ENCODE data around the gene PRX.
"Not testable (repeated sequence)": the region's sequence is repeated elsewhere in the genome, so short reads cannot be mapped to it uniquely, and the experiment has no call there.

Gene PRX

GRCh38 chr19:40416918-40417642, 3.9 kb upstream of the PRX start:
- peak; percentile 63 for DNase-seq (ENCODE audit: low read depth)

DNA sequence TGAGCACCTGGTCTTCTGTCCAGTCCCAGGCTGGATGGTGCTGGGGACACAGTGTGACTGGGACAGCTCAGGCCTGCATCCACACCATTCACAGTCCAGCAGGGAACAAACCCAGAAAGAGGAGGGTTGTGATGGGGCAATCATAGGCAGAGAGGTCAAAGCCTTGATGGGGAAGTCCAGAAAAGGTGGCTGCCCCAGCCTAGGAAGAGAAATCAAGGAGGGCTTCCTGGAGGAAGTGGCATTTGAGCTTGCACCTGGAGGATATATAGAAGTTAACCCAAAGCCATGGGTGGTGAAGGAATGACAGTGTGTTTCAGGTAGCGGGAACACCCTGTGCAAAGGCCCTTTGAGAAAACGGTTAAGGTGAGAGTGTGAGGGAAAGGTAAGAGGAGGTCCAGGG, 2.6 kb upstream of the PRX start:
- DNase-seq (ENCODE audit: low read depth) = no peak

DNA sequence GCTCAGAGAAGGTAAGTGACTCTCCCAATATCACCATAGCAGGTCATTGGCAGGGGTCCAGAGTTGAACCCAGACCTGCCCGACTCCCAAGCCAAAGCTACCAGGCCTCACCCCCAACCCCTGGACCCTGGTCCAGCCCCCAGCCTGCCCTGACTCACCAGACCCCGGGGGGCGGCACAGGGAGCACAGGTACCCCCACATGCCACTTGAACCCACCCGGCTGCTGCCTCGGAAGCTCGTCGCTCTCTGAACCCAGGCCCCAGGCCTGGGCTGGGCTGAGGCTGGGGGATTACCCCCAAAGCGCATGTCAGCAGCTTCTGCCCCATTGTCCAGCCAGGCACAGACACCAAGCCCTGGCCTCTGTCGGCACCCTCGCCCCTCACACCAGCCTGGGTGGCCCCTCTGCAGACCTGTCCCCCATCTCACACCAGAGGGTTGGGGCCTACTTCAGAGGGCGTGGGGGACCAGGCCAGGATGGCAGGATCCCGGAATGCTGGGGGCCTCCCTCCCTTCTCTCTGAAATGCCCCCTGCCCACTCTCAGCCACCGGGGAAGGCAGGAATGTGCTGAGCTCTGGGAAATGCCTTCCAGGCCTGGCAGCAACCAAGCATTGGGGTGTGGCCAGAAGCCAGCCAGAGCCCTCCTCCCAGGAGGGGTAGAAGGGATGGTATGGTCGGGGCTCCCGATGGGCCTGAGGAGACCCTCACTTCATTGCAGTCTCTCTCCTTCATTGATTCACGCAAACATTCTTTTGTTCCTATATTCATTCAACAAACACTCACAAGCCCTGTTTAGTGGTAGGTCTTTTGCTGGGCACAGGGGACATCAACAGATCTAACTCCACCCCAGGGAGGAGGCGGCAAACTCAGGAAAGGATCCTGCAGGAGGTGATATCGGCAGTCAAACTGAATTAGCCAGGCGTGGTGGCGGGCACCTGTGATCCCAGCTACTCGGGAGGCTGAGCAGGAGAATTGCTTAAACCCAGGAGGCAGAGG, 1.7 kb upstream of the PRX start:
- DNase-seq (ENCODE audit: low read depth) = no peak

GRCh38 chr19:40412866-40413265, 312 bp downstream of the PRX start:
- DNase-seq (ENCODE audit: low read depth) = no peak

- no peak for DNase-seq (ENCODE audit: low read depth)
These were observed 1.1 kb downstream of the PRX start for GRCh38 chr19:40411958-40412499.

- peak; percentile 23 for DNase-seq (ENCODE audit: low read depth)
These were observed 1.9 kb downstream of the PRX start for GRCh38 chr19:40411125-40411842.

DNA sequence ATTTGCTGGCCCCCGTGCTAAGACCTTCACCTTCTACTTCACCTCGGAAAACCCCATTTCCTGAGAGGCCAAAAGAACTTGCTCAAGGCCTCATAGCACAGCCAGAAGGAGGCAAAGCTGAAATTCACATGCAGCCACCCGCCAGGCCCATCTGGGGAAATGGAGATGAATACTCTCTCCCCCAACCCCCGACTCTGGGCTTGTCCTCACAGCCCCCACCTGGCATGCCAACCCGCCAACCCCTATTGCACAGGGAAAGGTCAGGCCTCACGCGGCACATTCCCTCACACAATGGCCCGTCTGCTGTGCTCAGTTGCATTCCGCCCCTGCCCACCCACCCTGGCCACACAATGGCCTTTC, 3.2 kb downstream of the PRX start:
- no peak for DNase-seq (ENCODE audit: low read depth)

- DNase-seq (ENCODE audit: low read depth) = not testable (repeated sequence)
These were observed 4.6 kb downstream of the PRX start for GRCh38 chr19:40408598-40408925.

DNA sequence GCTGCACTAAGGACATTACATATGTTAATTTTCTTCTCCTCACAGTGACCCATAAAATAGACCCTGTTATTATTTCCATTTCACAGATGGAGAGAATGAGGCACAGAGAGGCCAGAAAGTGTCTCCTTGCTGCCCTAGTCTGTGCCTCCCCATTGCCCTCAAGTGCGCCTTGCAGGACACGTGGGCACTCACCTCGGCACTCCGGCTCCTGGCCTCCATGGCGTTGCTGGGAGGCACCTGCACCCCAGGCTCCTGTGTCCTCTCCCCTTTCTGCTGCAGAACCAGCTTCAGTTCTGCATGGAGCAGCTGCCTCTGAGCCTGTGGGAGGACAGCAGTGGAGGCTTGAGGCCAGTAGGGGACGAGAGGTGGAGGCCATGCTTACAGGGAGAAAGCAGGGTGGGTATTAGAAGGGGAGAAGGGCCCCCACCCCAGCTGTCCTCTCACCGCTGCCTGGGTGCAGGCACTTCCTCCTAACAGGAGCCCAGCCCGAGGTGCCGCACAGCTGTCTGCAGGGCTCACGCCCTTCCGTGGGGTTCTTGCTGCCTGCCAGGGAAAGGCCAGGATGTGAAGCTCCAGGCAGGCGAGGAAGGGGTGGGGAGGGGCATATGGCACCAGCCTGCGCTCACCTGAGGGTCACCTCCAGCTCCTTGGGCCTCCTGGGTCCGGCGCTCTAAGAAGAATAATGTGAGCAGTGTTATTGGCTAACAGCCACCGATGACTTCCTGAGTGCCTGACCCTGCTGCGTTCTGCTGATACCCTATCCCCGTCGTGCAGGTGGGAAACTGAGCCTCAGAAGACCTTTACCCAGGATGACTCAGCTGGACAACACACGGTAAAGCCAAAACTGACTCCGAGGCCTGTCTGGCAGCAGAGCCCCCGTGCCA, 5.2 kb downstream of the PRX start:
- no peak for DNase-seq (ENCODE audit: low read depth)

- peak; percentile 91 for DNase-seq (ENCODE audit: low read depth)
These were observed 9.8 kb downstream of the PRX start for GRCh38 chr19:40403262-40403984.

DNA sequence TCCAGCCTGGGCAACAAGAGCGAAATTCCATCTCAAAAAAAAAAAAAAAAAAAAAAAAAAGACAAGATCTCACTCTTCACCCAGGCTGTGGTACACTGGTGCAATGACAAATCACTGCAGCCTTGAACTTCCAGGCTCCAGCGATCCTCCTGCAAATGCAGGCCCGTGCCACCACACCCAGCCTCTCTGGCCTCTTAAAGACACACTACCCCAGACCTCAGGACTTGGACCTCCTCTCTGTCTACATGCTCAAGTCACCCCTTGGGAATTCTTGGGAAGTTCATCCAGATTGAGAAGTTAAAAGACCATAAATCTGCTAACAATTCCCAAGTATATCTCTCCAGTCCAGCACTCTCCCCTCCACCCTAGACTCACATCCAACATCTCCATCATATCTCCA, 12.6 kb downstream of the PRX start:
- DNase-seq (ENCODE audit: low read depth) = peak; percentile 21

GRCh38 chr19:40398417-40399131, 14.6 kb downstream of the PRX start:
- no peak for DNase-seq (ENCODE audit: low read depth)

DNA sequence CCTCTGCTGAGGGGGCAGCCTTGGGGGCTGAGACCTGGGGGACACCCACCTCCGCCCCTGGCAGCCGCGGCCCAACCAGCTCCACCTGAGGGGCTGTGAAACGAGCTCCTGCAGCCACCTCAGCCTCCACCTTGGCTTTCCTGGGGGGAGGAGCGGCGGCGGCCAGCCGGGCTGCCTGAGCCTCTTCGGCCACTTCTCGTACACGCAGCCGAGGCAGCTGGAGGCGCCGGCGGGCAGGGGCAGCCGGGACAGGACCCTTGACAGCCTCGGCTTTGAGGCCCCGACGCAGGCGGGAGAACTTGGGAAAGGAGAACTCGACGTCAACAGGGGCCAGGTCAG, 15.6 kb downstream of the PRX start:
- DNase-seq (ENCODE audit: low read depth) = no peak

DNA sequence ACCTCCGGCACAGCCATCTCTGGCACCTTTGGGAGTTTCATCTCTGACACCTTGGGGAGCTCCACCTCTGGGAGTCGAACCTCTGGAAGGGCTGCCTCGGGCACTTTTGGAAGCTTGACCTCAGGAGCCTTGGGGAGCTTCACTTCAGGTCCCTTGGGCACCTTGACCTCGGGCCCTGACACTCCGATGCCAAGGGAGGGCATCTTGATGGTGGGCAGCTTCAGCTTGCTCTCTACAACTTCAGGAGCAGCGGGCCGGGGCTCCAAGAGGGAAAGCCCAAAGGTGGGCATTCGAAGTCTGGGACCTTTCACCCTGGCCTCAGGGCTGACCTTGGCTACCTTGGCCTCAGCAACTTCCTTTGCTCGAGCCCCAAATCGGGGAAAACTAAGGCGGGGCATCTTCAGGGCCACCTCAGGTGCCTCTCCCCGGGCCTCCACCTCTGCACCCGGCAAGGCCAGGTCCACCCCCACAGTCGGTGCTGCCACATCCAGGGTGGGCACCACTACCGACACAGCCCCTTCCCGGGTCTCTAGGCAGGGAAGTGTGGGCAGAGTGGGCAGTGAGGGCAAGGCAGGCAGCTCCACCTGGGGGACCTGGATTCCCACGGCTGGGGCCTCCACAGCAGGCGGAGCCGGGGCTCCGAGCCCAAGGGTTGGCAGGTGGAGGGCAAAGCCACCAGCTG, 16.2 kb downstream of the PRX start:
- DNase-seq (ENCODE audit: low read depth) = no peak

DNA sequence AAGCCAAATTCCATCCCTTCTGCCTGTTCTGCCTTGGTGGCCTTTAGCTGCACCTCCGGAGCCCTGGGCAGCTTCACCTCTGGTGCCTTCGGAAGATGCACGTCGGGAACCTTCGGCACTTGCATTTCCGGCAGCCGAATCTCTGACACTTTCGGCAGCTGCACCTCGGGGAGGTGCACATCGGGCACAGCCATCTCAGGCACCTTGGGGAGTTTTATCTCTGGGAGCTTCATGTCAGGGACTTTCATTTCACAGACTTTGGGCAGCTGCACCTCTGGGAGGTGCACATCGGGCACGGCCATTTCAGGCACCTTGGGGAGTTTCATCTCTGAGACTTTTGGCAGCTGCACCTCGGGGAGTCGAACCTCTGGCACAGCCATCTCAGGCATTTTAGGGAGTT, 17.2 kb downstream of the PRX start:
- DNase-seq (ENCODE audit: low read depth) = no peak

- DNase-seq (ENCODE audit: low read depth) = no peak
These were observed 18.4 kb downstream of the PRX start for GRCh38 chr19:40394816-40395210.

DNA sequence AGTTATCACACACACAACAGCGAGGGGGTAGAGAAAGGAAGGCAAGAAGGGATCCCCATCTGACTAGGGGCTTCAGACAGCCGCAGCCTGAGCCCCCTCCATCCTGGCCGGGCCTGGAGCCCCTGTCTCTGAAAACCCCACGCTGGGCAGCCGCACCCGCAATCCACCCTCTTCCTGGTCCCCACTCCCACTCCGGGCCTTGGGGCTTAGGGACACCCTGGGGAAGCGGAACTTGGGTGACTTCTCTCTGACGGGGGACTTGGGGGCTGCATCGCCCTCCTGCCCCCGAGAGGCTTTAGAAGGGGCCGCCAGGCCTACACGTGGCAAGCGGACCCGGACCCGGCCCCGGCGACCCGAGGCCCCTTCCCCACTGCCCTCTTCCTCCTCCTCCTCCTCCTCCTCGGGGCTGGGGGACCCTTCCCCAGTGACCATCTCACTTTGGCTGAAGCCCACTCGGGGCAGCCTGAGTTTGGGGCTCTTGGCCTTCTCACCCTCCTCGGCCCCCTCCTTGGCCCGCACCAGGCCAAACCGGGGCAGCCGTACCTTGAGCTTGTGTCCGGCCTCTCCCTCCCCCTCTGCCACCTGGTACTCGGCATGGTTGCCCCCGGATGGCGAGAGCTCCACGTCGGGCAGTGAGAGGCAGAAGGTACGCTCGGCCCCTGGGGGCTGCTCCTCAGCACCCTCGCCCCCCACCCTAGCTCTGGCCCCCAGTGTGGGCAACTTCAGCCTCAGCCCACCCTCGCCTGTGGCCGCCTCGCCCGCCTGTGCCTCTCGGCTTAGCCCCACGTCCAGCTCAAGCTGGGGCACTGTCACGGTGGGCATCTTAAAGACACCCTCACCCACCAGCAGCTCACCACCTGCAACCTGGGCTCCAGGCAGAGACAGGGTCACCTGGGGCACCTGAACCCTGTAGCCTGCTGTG, 19.0 kb downstream of the PRX start:
- no peak for DNase-seq (ENCODE audit: low read depth)

DNA sequence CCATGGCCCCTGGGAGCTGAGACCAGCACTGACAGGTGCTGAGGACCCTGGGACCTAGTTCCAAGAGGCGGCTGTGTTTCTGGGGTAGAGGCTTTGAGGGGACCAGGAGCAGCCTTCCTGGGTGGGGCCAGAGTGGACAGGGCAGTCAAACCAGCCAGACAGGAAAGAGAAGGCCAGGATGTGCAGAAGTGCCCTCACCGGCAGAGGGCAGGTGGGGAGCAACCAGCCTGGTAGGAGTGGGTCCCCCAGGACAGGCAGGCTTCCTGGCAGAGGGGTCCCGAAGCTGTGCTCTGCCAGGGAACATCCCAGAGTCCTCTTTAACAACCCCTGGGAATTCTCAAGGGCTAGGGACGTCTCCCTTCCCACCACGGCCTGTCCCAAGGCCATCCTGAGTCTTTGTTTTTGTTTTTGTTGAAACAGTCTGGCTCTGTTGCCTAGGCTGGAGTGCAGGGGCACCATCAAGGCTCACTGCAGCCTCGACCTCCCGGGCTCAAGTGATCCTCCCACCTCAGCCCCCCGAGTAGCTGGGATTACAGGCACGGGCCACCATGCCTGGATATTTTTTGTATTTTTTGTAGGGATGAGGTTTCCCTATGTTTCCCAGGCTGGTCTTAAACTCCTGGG, 20.2 kb downstream of the PRX start:
- no peak for DNase-seq (ENCODE audit: low read depth)

Data from EH (cell line).